LNCaP clone FGC (cell line): ENCODE results near the gene MAU2.
"Not testable (repeated sequence)": the region's sequence is repeated elsewhere in the genome, so short reads cannot be mapped to it uniquely, and the experiment has no call there.

Source experiments
- DNase-seq: peaks from one replicate; pipeline ENCODE4 v3.0.0-alpha.2; 2011; ENCODE audit warnings: low read depth
- H3K4me3 ChIP-seq: 2 replicates; pipeline ENCODE4 v1.5.1; 2011; ENCODE audit warnings: mild to moderate bottlenecking, low read depth, low read length, control low read depth
- TF ChIP-seq, protein P1 (sequence below): IDR thresholded peaks from 2 replicates; pipeline ENCODE4 v1.5.1; 2012; ENCODE audit warnings: mild to moderate bottlenecking; ENCODE audit not compliant: control insufficient read depth, insufficient read depth; ENCODE audit errors: extremely low read depth

The MAU2 gene

GRCh38 chr19:19388568-19389555 lies 68.2 kb downstream of the MAU2 start:
- no peak overlapping the region for H3K4me3 ChIP-seq
- no peak for DNase-seq
- TF ChIP-seq, protein P1, sequence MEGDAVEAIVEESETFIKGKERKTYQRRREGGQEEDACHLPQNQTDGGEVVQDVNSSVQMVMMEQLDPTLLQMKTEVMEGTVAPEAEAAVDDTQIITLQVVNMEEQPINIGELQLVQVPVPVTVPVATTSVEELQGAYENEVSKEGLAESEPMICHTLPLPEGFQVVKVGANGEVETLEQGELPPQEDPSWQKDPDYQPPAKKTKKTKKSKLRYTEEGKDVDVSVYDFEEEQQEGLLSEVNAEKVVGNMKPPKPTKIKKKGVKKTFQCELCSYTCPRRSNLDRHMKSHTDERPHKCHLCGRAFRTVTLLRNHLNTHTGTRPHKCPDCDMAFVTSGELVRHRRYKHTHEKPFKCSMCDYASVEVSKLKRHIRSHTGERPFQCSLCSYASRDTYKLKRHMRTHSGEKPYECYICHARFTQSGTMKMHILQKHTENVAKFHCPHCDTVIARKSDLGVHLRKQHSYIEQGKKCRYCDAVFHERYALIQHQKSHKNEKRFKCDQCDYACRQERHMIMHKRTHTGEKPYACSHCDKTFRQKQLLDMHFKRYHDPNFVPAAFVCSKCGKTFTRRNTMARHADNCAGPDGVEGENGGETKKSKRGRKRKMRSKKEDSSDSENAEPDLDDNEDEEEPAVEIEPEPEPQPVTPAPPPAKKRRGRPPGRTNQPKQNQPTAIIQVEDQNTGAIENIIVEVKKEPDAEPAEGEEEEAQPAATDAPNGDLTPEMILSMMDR: no peak

DNA sequence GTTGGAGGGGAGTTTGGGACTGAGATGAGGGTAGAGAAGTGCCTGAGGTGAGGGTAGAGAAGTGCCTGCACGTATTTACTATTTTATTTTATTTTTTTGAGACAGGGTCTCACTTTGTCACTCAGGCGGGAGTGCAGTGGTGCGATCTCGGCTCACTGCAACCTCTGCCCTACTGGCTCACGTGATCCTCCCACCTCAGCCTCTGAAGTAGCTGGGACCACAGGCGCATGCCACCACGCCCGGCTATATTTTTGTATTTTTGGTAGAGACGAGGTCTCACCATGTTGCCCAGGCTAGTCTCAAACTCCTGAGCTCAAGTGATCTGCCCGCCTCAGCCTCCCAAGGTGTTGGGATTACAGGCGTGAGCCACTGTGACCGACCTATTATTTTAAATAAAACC lies 69.1 kb downstream of the MAU2 start:
- DNase-seq: not testable (repeated sequence)

GRCh38 chr19:19394333-19394732 lies 73.7 kb downstream of the MAU2 start:
- not testable (repeated sequence) for DNase-seq, H3K4me3 ChIP-seq

More for the DNA sequence above, 69.1 kb downstream of the MAU2 start:
- H3K4me3 ChIP-seq: not testable (repeated sequence)

- TF ChIP-seq, protein P1: no peak
- no peak overlapping the region for H3K4me3 ChIP-seq
- no peak for DNase-seq
These were observed 79.3 kb downstream of the MAU2 start for GRCh38 chr19:19399733-19400433.

- no peak for DNase-seq
- H3K4me3 ChIP-seq: no peak overlapping the region
- TF ChIP-seq, protein P1: no peak
These were observed 82.2 kb downstream of the MAU2 start for GRCh38 chr19:19402656-19403372.

DNA sequence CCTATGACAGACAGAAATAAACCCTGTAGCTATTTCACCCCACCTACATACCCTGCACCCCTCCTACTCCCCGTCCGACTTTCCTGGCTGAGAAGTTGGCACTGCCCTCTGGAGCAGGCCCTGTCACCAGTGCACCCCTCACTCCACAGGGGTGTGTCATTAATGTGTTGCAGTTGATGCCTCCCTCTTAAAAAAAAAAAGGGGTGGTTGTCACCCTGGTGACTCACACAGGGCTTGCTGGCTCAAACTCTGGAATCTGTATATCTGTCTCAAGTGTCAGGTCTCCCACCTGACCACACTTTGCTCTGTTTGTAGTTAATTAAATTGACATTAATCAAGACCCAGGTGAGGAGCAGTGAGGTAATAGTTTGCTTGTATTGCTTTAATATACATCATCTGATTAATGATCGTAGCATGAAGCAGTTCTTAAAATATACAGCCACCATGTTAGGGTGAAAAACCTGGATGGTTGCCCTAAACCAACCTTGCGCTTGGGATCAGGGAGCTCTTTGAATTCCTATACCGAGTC lies 82.8 kb downstream of the MAU2 start:
- no peak overlapping the region for H3K4me3 ChIP-seq
- no peak for DNase-seq
- TF ChIP-seq, protein P1: no peak

- TF ChIP-seq, protein P1: 0 out of 2 replicates have a peak, but pooled peaks have one; percentile 29
- DNase-seq: peak; percentile 30
- peak within 1 kb of the TSS; percentile 68 for H3K4me3 ChIP-seq
These were observed 84.5 kb downstream of the MAU2 start, which contains the start of gene GATAD2A for GRCh38 chr19:19404879-19405860. TSS of gene GATAD2A (plus strand) at chr19:19405675. CDS start at chr19:19465346, 59,671 bp downstream.
